ENCODE data around the gene ARHGEF16. TPM values are rescaled to one million over a fixed set of nuclear protein-coding genes. Genes with fewer than 3 reads are reported as not detected.

The ARHGEF16 gene
- total RNA-seq, 6 donors from 2014 or later: 11.9 to 28.9 (median 13.4) TPM

DNA sequence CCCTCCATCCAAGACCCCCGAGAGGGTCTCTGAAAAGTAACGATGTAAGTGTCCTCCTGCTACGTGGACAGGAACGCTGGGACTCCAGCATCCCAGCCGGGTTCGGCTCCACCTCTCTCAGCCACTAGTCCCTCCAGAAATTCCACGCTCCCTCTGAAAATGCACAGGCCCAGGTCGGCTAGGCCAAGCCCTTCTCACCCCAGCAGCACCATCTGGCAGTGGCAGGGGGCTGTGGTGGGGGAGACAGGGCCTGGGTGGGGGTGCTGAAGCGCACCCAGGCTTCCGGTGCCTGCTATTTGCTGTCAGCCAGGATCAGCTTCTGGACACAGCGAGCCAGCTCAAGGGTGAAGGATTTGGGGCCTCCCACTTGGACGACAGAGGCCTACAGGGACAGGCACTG lies 73.3 kb downstream of the ARHGEF16 start:
- no peak for TF ChIP-seq POLR2A (IDR thresholded peaks at IDR 0.05)
- H3K27ac ChIP-seq: no peak overlapping the region
- H3K4me1 ChIP-seq: peaks cover 14 to 28% (median 18%) of the 10 kb centered on the region in 4 donors
- peaks cover 0 to 5% (median 0%) of the 10 kb centered on the region in 4 donors for H3K36me3 ChIP-seq
- no peak for DNase-seq
- no peaks in the 10 kb centered on the region for H3K9me3 ChIP-seq
- WGBS, 2 donors: 91 to 98% methylated on average over 9 to 12 of the region's 12 CpGs
- no peaks in the 10 kb centered on the region for H3K27me3 ChIP-seq
- ATAC-seq (ENCODE audit: low FRiP score in 2 of 2): no peak
- no peak overlapping the region for H3K4me3 ChIP-seq

GRCh38 chr1:3529099-3529729 lies 74.7 kb downstream of the ARHGEF16 start:
- Histone ChIP-seq H3K27ac (peak overlapping the region in 1 of 4 donors; percentile 83), H3K4me1 (peaks cover 14 to 28% (median 18%) of the 10 kb centered on the region in 4 donors), H3K4me3 (peak overlapping the region in 3 of 4 donors; percentile 60 to 84 (median 77)), H3K27me3 (no peaks in the 10 kb centered on the region), H3K9me3 (no peaks in the 10 kb centered on the region), H3K36me3 (no peaks in the 10 kb centered on the region)
- no peak for ATAC-seq (ENCODE audit: low FRiP score in 2 of 2)
- WGBS, 2 donors: 85 to 91% methylated on average over 4 to 8 of the region's 17 CpGs
- DNase-seq: no peak
- TF ChIP-seq POLR2AphosphoS5 (IDR thresholded peaks at IDR 0.05): no peak
- TF ChIP-seq, protein P1, sequence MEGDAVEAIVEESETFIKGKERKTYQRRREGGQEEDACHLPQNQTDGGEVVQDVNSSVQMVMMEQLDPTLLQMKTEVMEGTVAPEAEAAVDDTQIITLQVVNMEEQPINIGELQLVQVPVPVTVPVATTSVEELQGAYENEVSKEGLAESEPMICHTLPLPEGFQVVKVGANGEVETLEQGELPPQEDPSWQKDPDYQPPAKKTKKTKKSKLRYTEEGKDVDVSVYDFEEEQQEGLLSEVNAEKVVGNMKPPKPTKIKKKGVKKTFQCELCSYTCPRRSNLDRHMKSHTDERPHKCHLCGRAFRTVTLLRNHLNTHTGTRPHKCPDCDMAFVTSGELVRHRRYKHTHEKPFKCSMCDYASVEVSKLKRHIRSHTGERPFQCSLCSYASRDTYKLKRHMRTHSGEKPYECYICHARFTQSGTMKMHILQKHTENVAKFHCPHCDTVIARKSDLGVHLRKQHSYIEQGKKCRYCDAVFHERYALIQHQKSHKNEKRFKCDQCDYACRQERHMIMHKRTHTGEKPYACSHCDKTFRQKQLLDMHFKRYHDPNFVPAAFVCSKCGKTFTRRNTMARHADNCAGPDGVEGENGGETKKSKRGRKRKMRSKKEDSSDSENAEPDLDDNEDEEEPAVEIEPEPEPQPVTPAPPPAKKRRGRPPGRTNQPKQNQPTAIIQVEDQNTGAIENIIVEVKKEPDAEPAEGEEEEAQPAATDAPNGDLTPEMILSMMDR (IDR thresholded peaks at IDR 0.05): no peak
- no peak for TF ChIP-seq POLR2A (IDR thresholded peaks at IDR 0.05)
- TF ChIP-seq EP300 (IDR thresholded peaks at IDR 0.05): no peak

DNA sequence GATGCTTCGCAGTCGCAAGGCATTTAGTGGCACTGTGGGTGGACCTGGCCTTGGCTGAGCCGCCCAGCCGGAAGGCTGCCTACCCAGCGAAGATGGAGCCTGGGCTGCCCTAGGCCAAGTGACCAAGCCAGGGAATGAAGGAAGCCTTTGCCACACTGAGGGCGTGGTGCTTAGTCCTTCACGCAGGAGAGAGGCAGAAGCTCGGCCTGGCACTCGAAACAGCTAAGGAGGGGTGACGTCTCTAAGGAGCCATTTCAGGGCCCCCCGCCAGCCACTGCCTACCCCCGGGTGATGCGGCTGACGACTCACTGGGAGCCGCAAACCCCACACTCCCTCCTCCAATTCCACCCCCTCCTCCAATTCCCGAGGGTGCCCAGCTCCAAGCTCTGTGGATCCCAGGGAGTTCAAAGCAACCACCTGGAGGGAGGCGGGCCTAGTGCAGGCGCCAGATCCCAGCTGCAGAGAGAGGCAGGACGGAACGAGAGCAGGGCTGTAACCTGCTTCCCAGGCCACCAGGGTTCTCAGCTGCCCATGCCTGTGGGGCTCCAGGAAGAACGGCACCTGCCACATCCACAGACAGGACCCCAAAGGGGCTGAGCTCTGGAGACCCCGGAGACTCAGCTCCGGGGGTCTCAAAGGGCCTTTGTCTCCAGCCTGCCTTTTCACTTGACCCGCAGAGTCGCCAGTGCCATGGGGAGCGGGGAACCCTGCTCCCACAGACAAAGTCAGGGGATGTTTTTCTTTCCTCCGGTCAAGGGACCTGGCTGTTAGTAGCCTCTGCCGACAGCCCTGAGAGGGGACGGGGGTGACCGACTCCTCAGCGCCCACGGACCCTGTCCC lies 75.8 kb downstream of the ARHGEF16 start:
- no peaks in the 10 kb centered on the region for H3K36me3 ChIP-seq
- DNase-seq (no peak), ATAC-seq (ENCODE audit: low FRiP score in 2 of 2) (no peak)
- 31 to 38% methylated on average over 19 to 25 of the region's 32 CpGs for WGBS, 2 donors
- H3K9me3 ChIP-seq: no peaks in the 10 kb centered on the region
- no peaks in the 10 kb centered on the region for H3K27me3 ChIP-seq
- peak overlapping the region; percentile 64 to 83 (median 76) for H3K27ac ChIP-seq
- H3K4me3 ChIP-seq: peak overlapping the region; percentile 60 to 84 (median 71)
- peaks cover 14 to 28% (median 18%) of the 10 kb centered on the region in 4 donors for H3K4me1 ChIP-seq
- no peak for TF ChIP-seq EP300 (IDR thresholded peaks at IDR 0.05)
- no peak for TF ChIP-seq POLR2A (IDR thresholded peaks at IDR 0.05)
- TF ChIP-seq POLR2AphosphoS5 (IDR thresholded peaks at IDR 0.05): no peak
- TF ChIP-seq, protein P1 (IDR thresholded peaks at IDR 0.05): peak in 3 of 6 experiments; percentile 11 to 42 (median 35)

Other genes with a start within 250 kb of the ARHGEF16 start
- gene MEGF6, start 156.8 kb downstream of the ARHGEF16 start, total RNA-seq: 100 to 1,000 TPM in 1 of 6 donors, 10 to 100 TPM in 5; 23.8 to 128 (median 83.5) TPM
- 10 to 100 TPM; 16.6 to 48.3 (median 40.2) TPM for gene TPRG1L, start 170.3 kb downstream of the ARHGEF16 start, total RNA-seq
- gene WRAP73, start 195.4 kb downstream of the ARHGEF16 start, total RNA-seq: 10 to 100 TPM; 14.0 to 33.5 (median 19.9) TPM
- gene TP73, start 197.9 kb downstream of the ARHGEF16 start, total RNA-seq: 1 to 10 TPM in 5 of 6 donors, under 1 TPM in 1; 0.77 to 9.8 (median 4.1) TPM